Hematopoietic multipotent progenitor cell treated with erythropoietin and hydrocortisone succinate and interleukin-3 and kit ligand, for 17 days (in vitro differentiated cells): ENCODE data around the gene ERLIN1.
"Not testable (repeated sequence)": the region's sequence is repeated elsewhere in the genome, so short reads cannot be mapped to it uniquely, and the experiment has no call there.

Experiments used
- DNase-seq: peaks from one replicate; pipeline ENCODE4 v3.0.0-alpha.2; 2015; ENCODE audit warnings: low spot score

Gene ERLIN1

GRCh38 chr10:100133801-100134200 is 52.0 kb downstream of the ERLIN1 start:
- DNase-seq, result no peak

DNA sequence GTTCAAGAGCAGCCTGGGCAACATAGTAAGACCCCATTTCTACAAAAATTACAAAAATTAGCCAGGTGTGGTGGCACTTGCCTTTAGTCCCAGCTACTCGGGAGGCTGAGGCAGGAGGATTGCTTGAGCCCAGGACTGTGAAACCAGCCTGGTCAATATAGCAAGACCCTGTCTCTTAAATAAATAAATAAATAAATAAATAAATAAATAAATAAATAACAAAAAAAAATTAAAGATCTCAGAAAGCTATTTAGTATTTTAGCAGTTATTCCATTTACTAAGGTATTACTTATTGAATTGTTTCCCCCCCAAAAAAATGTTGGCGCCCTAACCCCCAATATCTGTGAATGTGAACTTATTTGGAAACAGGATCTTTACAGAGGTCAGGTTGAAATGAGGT is 53.4 kb downstream of the ERLIN1 start:
- DNase-seq, result no peak

GRCh38 chr10:100131571-100131970 is 54.3 kb downstream of the ERLIN1 start:
- DNase-seq, result no peak

GRCh38 chr10:100130831-100131230 is 55.0 kb downstream of the ERLIN1 start:
- DNase-seq, result no peak

GRCh38 chr10:100129424-100129823 is 56.4 kb downstream of the ERLIN1 start:
- DNase-seq, result no peak

GRCh38 chr10:100128951-100129350 is 56.9 kb downstream of the ERLIN1 start:
- no peak for DNase-seq

- DNase-seq, result not testable (repeated sequence)
Observed at GRCh38 chr10:100125335-100125734, 60.5 kb downstream of the ERLIN1 start.

GRCh38 chr10:100124097-100124496 is 61.7 kb downstream of the ERLIN1 start:
- no peak for DNase-seq

DNA sequence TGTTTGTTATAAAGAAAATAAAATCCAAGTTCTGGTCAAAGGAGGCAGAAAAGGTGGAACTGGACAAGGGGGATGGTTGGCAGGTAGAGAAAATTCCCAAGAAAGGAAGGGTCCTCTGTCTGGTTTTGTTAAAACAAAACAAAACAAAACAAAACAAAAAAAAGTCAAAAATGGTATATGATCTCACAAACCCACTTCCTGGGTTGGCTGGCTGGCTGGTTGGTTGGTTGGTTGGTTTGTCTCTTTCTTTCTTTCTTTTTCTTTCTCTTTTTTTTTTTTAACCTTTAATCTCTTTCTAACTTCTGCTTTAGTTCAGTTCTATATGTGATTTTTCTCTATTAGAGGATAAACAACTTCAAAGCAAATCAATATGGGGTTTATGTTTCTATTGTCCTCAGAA is 63.0 kb downstream of the ERLIN1 start:
- no peak for DNase-seq

- DNase-seq, result no peak
Observed at GRCh38 chr10:100120550-100120949, 65.3 kb downstream of the ERLIN1 start.

- no peak for DNase-seq
Observed at GRCh38 chr10:100119726-100120125, 66.1 kb downstream of the ERLIN1 start.

GRCh38 chr10:100114976-100115770 is 70.7 kb downstream of the ERLIN1 start:
- DNase-seq, result no peak

DNA sequence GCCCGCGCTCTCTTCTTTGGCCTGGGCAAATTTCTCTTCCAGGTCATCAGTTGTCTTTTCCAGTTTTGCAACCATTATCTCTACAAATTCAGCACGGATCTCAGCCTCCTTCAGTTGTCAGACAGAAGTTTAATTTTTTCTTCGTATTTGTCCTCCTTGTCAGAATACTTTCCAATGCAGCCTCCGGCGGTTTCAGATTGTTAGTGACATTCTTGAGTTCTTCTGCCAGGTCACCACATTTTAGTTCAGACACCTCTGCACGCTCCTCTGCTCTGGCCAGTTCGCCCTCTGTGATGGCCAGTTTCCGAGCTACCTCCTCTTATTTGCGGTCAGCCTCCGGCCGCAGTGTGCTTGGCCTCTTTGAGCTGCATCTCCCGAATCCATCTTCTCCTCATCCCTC is 71.4 kb downstream of the ERLIN1 start:
- DNase-seq, result no peak

DNA sequence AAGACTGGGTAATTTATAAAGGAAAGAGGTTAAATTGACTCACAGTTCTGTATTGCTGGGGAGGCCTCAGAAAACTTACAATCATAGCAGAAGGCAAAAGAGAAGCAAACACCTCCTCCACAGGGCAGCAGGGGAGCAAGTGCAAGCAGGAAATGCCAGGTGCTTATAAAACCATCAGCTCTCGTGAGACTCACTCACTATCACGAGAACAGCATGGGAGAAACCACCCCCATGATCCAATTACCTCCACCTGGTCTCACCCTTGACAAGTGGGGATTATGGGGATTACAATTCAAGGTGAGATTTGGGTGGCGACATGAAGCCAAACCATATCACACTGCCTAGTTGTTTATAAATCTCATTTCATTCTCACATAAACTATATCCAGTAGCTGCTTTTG is 76.2 kb downstream of the ERLIN1 start:
- DNase-seq, result no peak

DNA sequence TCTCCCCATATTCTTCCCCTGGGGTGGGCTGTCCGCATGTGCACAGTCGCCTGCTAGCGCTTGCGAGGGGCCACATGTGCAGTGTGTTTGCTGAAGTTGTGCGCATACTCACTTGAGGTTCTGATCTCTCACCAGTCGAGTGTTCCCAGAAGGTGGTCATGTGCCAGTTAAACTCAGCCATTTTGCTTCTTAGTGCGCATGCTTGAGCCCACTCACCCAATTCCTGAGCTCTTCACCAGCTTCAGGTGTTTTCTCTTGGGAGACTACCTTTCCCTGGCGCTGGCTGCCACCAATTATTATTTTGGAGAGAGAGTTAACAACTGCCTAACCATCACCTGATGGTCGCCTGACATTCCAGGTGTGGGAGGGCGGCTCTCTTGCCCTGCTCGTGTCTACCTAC is 79.0 kb downstream of the ERLIN1 start:
- DNase-seq, result no peak

GRCh38 chr10:100104300-100104699 is 81.5 kb downstream of the ERLIN1 start:
- no peak for DNase-seq

- no peak for DNase-seq
Observed at GRCh38 chr10:100103581-100103980, 82.2 kb downstream of the ERLIN1 start.

- no peak for DNase-seq
Observed at GRCh38 chr10:100101192-100102076, 84.4 kb downstream of the ERLIN1 start.

- DNase-seq, result no peak
Observed at GRCh38 chr10:100100651-100101184, 85.1 kb downstream of the ERLIN1 start.
